GM12878 (cell line): ENCODE results near the gene BZW1. TPM values are rescaled to one million over a fixed set of nuclear protein-coding genes. Genes with fewer than 3 reads are reported as not detected.

ENCODE experiments used
- BHLHE40 ChIP-seq, 2 experiments: fragments of 450-650 bp in 1 of 2; IDR thresholded peaks; 2 replicates each; pipeline ENCODE4 v1.6.1; 2011 to 2017; ENCODE audit warnings: low read depth in 2 of 2, borderline replicate concordance in 1 of 2, improper control_type of control experiment in 1 of 2, low read length in 1 of 2, mild to moderate bottlenecking in 1 of 2
- CTCF ChIP-seq, 3 experiments: IDR thresholded peaks in 2 of 3; conservative IDR thresholded peaks in 1 of 3; 2 replicates each; pipeline ENCODE4 v1.5.1; 2011; ENCODE audit warnings: low read depth in 3 of 3, low read length in 3 of 3, mild to moderate bottlenecking in 3 of 3, control low read depth in 2 of 3, moderate library complexity in 2 of 3, inconsistent platforms in 1 of 3, mixed read lengths in 1 of 3; ENCODE audit not compliant: control insufficient read depth in 2 of 3, insufficient read depth in 1 of 3; ENCODE audit errors: extremely low read depth in 1 of 3
- CUX1 ChIP-seq: IDR thresholded peaks from 2 replicates; pipeline ENCODE4 v1.6.1; 2012; ENCODE audit warnings: improper control_type of control experiment, low read depth, low read length; ENCODE audit not compliant: insufficient replicate concordance
- E2F8 ChIP-seq: fragments of 450-650 bp; IDR thresholded peaks from 2 replicates; pipeline ENCODE4 v1.6.1; 2018; ENCODE audit warnings: mild to moderate bottlenecking, low read depth, moderate library complexity; ENCODE audit not compliant: partially characterized antibody
- IKZF1 ChIP-seq: fragments of 450-650 bp; conservative IDR thresholded peaks from 2 replicates; pipeline ENCODE4 v1.6.1; 2017; ENCODE audit warnings: antibody characterized with exemption, mild to moderate bottlenecking
- IKZF2 ChIP-seq, 2 experiments: fragments of 450-650 bp; IDR thresholded peaks; 2 replicates each; pipeline ENCODE4 v1.6.1; 2017; ENCODE audit warnings: mild to moderate bottlenecking in 2 of 2, moderate library complexity in 2 of 2
- POLR2A ChIP-seq: IDR thresholded peaks from 2 replicates; pipeline ENCODE4 v1.6.1; 2011; ENCODE audit warnings: low read depth, mild to moderate bottlenecking, low read length
- SP1 ChIP-seq: IDR thresholded peaks from one replicate; pipeline ENCODE4 v1.6.1; 2011; ENCODE audit warnings: low read depth, low read length
- SREBF1 ChIP-seq: IDR thresholded peaks from 2 replicates; pipeline ENCODE4 v1.6.1; 2012; ENCODE audit warnings: mild to moderate bottlenecking, low read length
- TBL1XR1 ChIP-seq: IDR thresholded peaks from 2 replicates; pipeline ENCODE4 v1.6.1; 2012; ENCODE audit warnings: low read depth, low read length, improper control_type of control experiment
- USF1 ChIP-seq: IDR thresholded peaks from 2 replicates; pipeline ENCODE4 v1.6.1; 2011; ENCODE audit warnings: borderline replicate concordance, low read depth, mild to moderate bottlenecking, moderate library complexity, mixed read lengths, low read length; ENCODE audit not compliant: insufficient read depth; ENCODE audit errors: extremely low read length
- YY1 ChIP-seq: IDR thresholded peaks from 2 replicates; pipeline ENCODE4 v1.6.1; 2011; ENCODE audit warnings: low read depth, mild to moderate bottlenecking, low read length
- polyA plus RNA-seq, 11 experiments: library from polyadenylated mRNA; depleted of rRNA in 4 of 11; unstranded in 6 of 11; stranded (reverse) in 5 of 11; fragments of >200 nt; fragmentation: Nextera tagmentation in 4 of 11; fragmentation: Illumina TruSeq in 1 of 11; extraction: Ambion mirVana in 4 of 11; extraction: Trizol in 1 of 11; gene quantifications; 1 replicate in 1 of 11; 2 replicates in 10 of 11; pipeline versions ENCODE4 v1.2.1 to v1.2.3, GENCODE V29; 2011 to 2016; ENCODE audit warnings: inconsistent platforms in 2 of 11, missing spikeins in 2 of 11, low read depth in 1 of 11
- total RNA-seq, 4 experiments: library from RNA; depleted of rRNA in 3 of 4; stranded (reverse); fragments of >200 nt in 3 of 4; fragmentation: Illumina TruSeq in 1 of 4; extraction: Trizol in 1 of 4; gene quantifications; 2 replicates each; pipeline versions ENCODE4 v1.2.1 to v1.2.3, GENCODE V29; 2013 to 2021

Gene BZW1
- total and polyA plus RNA-seq, 10 of the 15 experiments (the other 5 are each of a cell fraction or from before 2014, with no cell fraction given), result 186 to 349 (median 269) TPM

- TF ChIP-seq CUX1, result no peak
- TF ChIP-seq USF1, result no peak
- no peak for TF ChIP-seq BHLHE40 (IDR thresholded peaks at IDR 0.05; ENCODE audit: borderline replicate concordance in 1 of 2, low read depth in 2 of 2, low read length in 1 of 2)
- no peak for TF ChIP-seq CTCF (IDR thresholded peaks at IDR 0.05 in 2 of 3, conservative IDR thresholded peaks at IDR 0.05 in 1 of 3; ENCODE audit: control insufficient read depth in 2 of 3, extremely low read depth in 1 of 3, insufficient read depth in 1 of 3, low read depth in 3 of 3, low read length in 3 of 3)
- TF ChIP-seq TBL1XR1, result no peak
- no peak for TF ChIP-seq POLR2A
- no peak for TF ChIP-seq YY1
- no peak for TF ChIP-seq IKZF2 (IDR thresholded peaks at IDR 0.05)
- no peak for TF ChIP-seq E2F8
- TF ChIP-seq SREBF1, result no peak
- TF ChIP-seq SP1, result no peak
- no peak for TF ChIP-seq IKZF1
- TF ChIP-seq, all 136 proteins: peak for 0
Measured at GRCh38 chr2:200774920-200775319, 36.8 kb upstream of the BZW1 start (continued).
